ENCODE data around the gene SFXN4. TPM values are rescaled to one million over a fixed set of nuclear protein-coding genes. Genes with fewer than 3 reads are reported as not detected.
A peak's percentile ranks its signal among the peaks of the same experiment; 100 is the strongest.

Gene SFXN4
- total RNA-seq, 1 experiment from 2014 or later, result 45.3 TPM

GRCh38 chr10:119190954-119191785, 25.7 kb upstream of the SFXN4 start:
- Mint-ChIP-seq H3K9me3 (ENCODE audit: unreplicated experiment) (no peaks in the 10 kb centered on the region), H3K27ac (ENCODE audit: unreplicated experiment) (peak overlapping the region; percentile 55), H3K4me1 (ENCODE audit: low read depth, unreplicated experiment) (peaks cover 22% of the 10 kb centered on the region), H3K27me3 (ENCODE audit: insufficient read depth, unreplicated experiment) (no peaks in the 10 kb centered on the region), H3K4me3 (ENCODE audit: unreplicated experiment) (no peak overlapping the region), H3K36me3 (ENCODE audit: insufficient read depth, unreplicated experiment) (peaks cover 8% of the 10 kb centered on the region)
- no TSS peak for BruUV-seq (replicated peaks)
- Histone ChIP-seq H3K4me1 (peaks cover 16% of the 10 kb centered on the region; the same call in 1 of the 2 replicates), H3K36me3 (ENCODE audit: control insufficient read depth, insufficient read depth, low read length) (no peaks in the 10 kb centered on the region), H3K9me3 (no peaks in the 10 kb centered on the region), H3K4me3 (ENCODE audit: low read depth, low read length) (no peak overlapping the region), H3K27me3 (replicated peaks; ENCODE audit: control insufficient read depth, insufficient read depth, low read length) (no peaks in the 10 kb centered on the region)
- ChIA-PET POLR2A (interaction anchor here (0.6 kb wide), 1 partner anchor 460 kb away, joined by 3 read pairs; the partner anchor contains the start of gene BAG3), CTCF (interaction anchor here (2.0 kb wide), 1 partner anchor 8 kb away, joined by 13 read pairs; no protein-coding TSS in a partner anchor)
- intact Hi-C loops (cut with micrococcal nuclease; ENCODE audit: unreplicated experiment), result no loop called here
- no peak for TF ChIP-seq CTCF (IDR thresholded peaks at IDR 0.05; ENCODE audit: insufficient read depth in 1 of 2, low read depth in 1 of 2, low read length in 1 of 2, severe bottlenecking in 1 of 2, unreplicated experiment in 1 of 2)
- no peak for DNase-seq

GRCh38 chr10:119190353-119190752, 24.8 kb upstream of the SFXN4 start:
- BruUV-seq (replicated peaks), result no TSS peak
- H3K4me1 ChIP-seq, result peaks cover 22% of the 10 kb centered on the region; the same call in 1 of the 2 replicates
- Mint-ChIP-seq H3K4me3 (ENCODE audit: unreplicated experiment) (no peak overlapping the region), H3K4me1 (ENCODE audit: low read depth, unreplicated experiment) (peaks cover 22% of the 10 kb centered on the region), H3K36me3 (ENCODE audit: insufficient read depth, unreplicated experiment) (peaks cover 8% of the 10 kb centered on the region), H3K9me3 (ENCODE audit: unreplicated experiment) (no peaks in the 10 kb centered on the region), H3K27ac (ENCODE audit: unreplicated experiment) (peak overlapping the region; percentile 55), H3K27me3 (ENCODE audit: insufficient read depth, unreplicated experiment) (no peaks in the 10 kb centered on the region)
- intact Hi-C loops (cut with micrococcal nuclease; ENCODE audit: unreplicated experiment), result no loop called here
- no peaks in the 10 kb centered on the region for H3K36me3 ChIP-seq (ENCODE audit: control insufficient read depth, insufficient read depth, low read length)
- H3K9me3 ChIP-seq, result no peaks in the 10 kb centered on the region
- no peaks in the 10 kb centered on the region for H3K27me3 ChIP-seq (replicated peaks; ENCODE audit: control insufficient read depth, insufficient read depth, low read length)
- POLR2A ChIA-PET, result no interaction called here
- no peak overlapping the region for H3K4me3 ChIP-seq (ENCODE audit: low read depth, low read length)
- no peak for TF ChIP-seq CTCF (IDR thresholded peaks at IDR 0.05; ENCODE audit: insufficient read depth in 1 of 2, low read depth in 1 of 2, low read length in 1 of 2, severe bottlenecking in 1 of 2, unreplicated experiment in 1 of 2)
- peak; percentile 36 to 52 for DNase-seq
- CTCF ChIA-PET, result interaction anchor here (2.0 kb wide), 1 partner anchor 9 kb away, joined by 13 read pairs; no protein-coding TSS in a partner anchor

- peaks cover 17% of the 10 kb centered on the region for H3K4me1 Mint-ChIP-seq (ENCODE audit: low read depth, unreplicated experiment)
- no TSS peak for BruUV-seq (replicated peaks)
- no peak for DNase-seq
- CTCF ChIA-PET, result interaction anchor here (2.0 kb wide), 1 partner anchor 9 kb away, joined by 13 read pairs; no protein-coding TSS in a partner anchor
- no peak overlapping the region for H3K4me3 ChIP-seq (ENCODE audit: low read depth, low read length)
- no peaks in the 10 kb centered on the region for H3K27me3 Mint-ChIP-seq (ENCODE audit: insufficient read depth, unreplicated experiment)
- H3K27ac Mint-ChIP-seq (ENCODE audit: unreplicated experiment), result peak overlapping the region; percentile 55
- peaks cover 8% of the 10 kb centered on the region for H3K36me3 Mint-ChIP-seq (ENCODE audit: insufficient read depth, unreplicated experiment)
- no peaks in the 10 kb centered on the region for H3K27me3 ChIP-seq (replicated peaks; ENCODE audit: control insufficient read depth, insufficient read depth, low read length)
- no peak for TF ChIP-seq CTCF (IDR thresholded peaks at IDR 0.05; ENCODE audit: insufficient read depth in 1 of 2, low read depth in 1 of 2, low read length in 1 of 2, severe bottlenecking in 1 of 2, unreplicated experiment in 1 of 2)
- POLR2A ChIA-PET, result no interaction called here
- no peaks in the 10 kb centered on the region for H3K9me3 ChIP-seq
- no peaks in the 10 kb centered on the region for H3K9me3 Mint-ChIP-seq (ENCODE audit: unreplicated experiment)
- no peak overlapping the region for H3K4me3 Mint-ChIP-seq (ENCODE audit: unreplicated experiment)
- intact Hi-C loops (cut with micrococcal nuclease; ENCODE audit: unreplicated experiment), result no loop called here
- H3K4me1 ChIP-seq, result peaks cover 20% of the 10 kb centered on the region; the same call in 1 of the 2 replicates
- H3K36me3 ChIP-seq (ENCODE audit: control insufficient read depth, insufficient read depth, low read length), result no peaks in the 10 kb centered on the region
Measured at GRCh38 chr10:119189811-119190282, 24.3 kb upstream of the SFXN4 start.
